Measurements from ENCODE around the gene S100PBP. TPM values are rescaled to one million over a fixed set of nuclear protein-coding genes. Genes with fewer than 3 reads are reported as not detected.
"Not testable (repeated sequence)": the region's sequence is repeated elsewhere in the genome, so short reads cannot be mapped to it uniquely, and the experiment has no call there.

The S100PBP gene
- total RNA-seq, 2 donors from 2014 or later = 31.0 to 54.9 TPM

- Mint-ChIP-seq H3K4me1 (ENCODE audit: low read depth in 2 of 2) (peaks cover 40 to 42% of the 10 kb centered on the region in 2 donors), H3K36me3 (peaks cover 27% of the 10 kb centered on the region)
- ATAC-seq = peak; percentile 75 to 76
Observed at GRCh38 chr1:32801096-32801715, 16.2 kb upstream of the S100PBP start.

GRCh38 chr1:32804460-32804859, 13.0 kb upstream of the S100PBP start:
- not testable (repeated sequence) for H3K27me3 Mint-ChIP-seq; H3K9me3 Mint-ChIP-seq; H3K27ac Mint-ChIP-seq; ATAC-seq; DNase-seq (ENCODE audit: low spot score); H3K4me3 Mint-ChIP-seq
- Mint-ChIP-seq H3K4me1 (ENCODE audit: low read depth in 2 of 2) (peaks cover 30 to 32% of the 10 kb centered on the region in 2 donors), H3K36me3 (peaks cover 32% of the 10 kb centered on the region)

More at GRCh38 chr1:32801096-32801715, 16.2 kb upstream of the S100PBP start:
- Mint-ChIP-seq H3K9me3 (no peaks in the 10 kb centered on the region), H3K27me3 (no peaks in the 10 kb centered on the region), H3K4me3 (peak overlapping the region; percentile 71), H3K27ac (peak overlapping the region; percentile 72 to 79)
- peak; percentile 71 for DNase-seq (ENCODE audit: low spot score)

- Mint-ChIP-seq H3K4me3 (no peak overlapping the region), H3K36me3 (peaks cover 30% of the 10 kb centered on the region), H3K4me1 (ENCODE audit: low read depth in 2 of 2) (peaks cover 28 to 29% of the 10 kb centered on the region in 2 donors), H3K27me3 (no peaks in the 10 kb centered on the region), H3K27ac (peak overlapping the region in 1 of 2 donors; percentile 43), H3K9me3 (no peaks in the 10 kb centered on the region)
- ATAC-seq (no peak), DNase-seq (ENCODE audit: low spot score) (no peak)
Observed at GRCh38 chr1:32806290-32806689, 11.2 kb upstream of the S100PBP start.

GRCh38 chr1:32806910-32807523, 10.4 kb upstream of the S100PBP start:
- H3K4me1 Mint-ChIP-seq (ENCODE audit: low read depth in 2 of 2) = peaks cover 29 to 30% of the 10 kb centered on the region in 2 donors

GRCh38 chr1:32808580-32808979, 8.9 kb upstream of the S100PBP start:
- ATAC-seq (no peak), DNase-seq (ENCODE audit: low spot score) (no peak)
- Mint-ChIP-seq H3K36me3 (peaks cover 27% of the 10 kb centered on the region), H3K9me3 (peaks cover 1% of the 10 kb centered on the region), H3K27me3 (no peaks in the 10 kb centered on the region), H3K4me1 (ENCODE audit: low read depth in 2 of 2) (peaks cover 35 to 36% of the 10 kb centered on the region in 2 donors), H3K27ac (peak overlapping the region in 1 of 2 donors; percentile 37), H3K4me3 (no peak overlapping the region)

More at GRCh38 chr1:32806910-32807523, 10.4 kb upstream of the S100PBP start:
- ATAC-seq = no peak
- Mint-ChIP-seq H3K27ac (peak overlapping the region in 1 of 2 donors; percentile 43), H3K27me3 (no peaks in the 10 kb centered on the region), H3K4me3 (no peak overlapping the region), H3K9me3 (no peaks in the 10 kb centered on the region), H3K36me3 (peaks cover 28% of the 10 kb centered on the region)
- no peak for DNase-seq (ENCODE audit: low spot score)

GRCh38 chr1:32810358-32810757, 7.1 kb upstream of the S100PBP start:
- ATAC-seq (no peak), DNase-seq (ENCODE audit: low spot score) (no peak)
- Mint-ChIP-seq H3K27ac (peak overlapping the region in 1 of 2 donors; percentile 36), H3K4me1 (ENCODE audit: low read depth in 2 of 2) (peaks cover 46 to 47% of the 10 kb centered on the region in 2 donors), H3K4me3 (no peak overlapping the region), H3K27me3 (no peaks in the 10 kb centered on the region), H3K9me3 (peaks cover 7% of the 10 kb centered on the region), H3K36me3 (peaks cover 34% of the 10 kb centered on the region)

- H3K4me1 Mint-ChIP-seq (ENCODE audit: low read depth in 2 of 2) = peaks cover 50 to 51% of the 10 kb centered on the region in 2 donors
- peaks cover 34% of the 10 kb centered on the region for H3K36me3 Mint-ChIP-seq
- DNase-seq (ENCODE audit: low spot score) (no peak), ATAC-seq (no peak)
- H3K27ac Mint-ChIP-seq = peak overlapping the region in 1 of 2 donors; percentile 36
- H3K27me3 Mint-ChIP-seq = no peaks in the 10 kb centered on the region
- no peak overlapping the region for H3K4me3 Mint-ChIP-seq
- peaks cover 7% of the 10 kb centered on the region for H3K9me3 Mint-ChIP-seq
Observed at GRCh38 chr1:32811265-32811664, 6.2 kb upstream of the S100PBP start.

GRCh38 chr1:32811917-32812316, 5.5 kb upstream of the S100PBP start:
- peaks cover 50 to 53% of the 10 kb centered on the region in 2 donors for H3K4me1 Mint-ChIP-seq (ENCODE audit: low read depth in 2 of 2)
- H3K9me3 Mint-ChIP-seq = peaks cover 7% of the 10 kb centered on the region

GRCh38 chr1:32813941-32814739, 3.3 kb upstream of the S100PBP start:
- no peak for ATAC-seq
- Mint-ChIP-seq H3K9me3 (peaks cover 7% of the 10 kb centered on the region), H3K36me3 (peaks cover 28% of the 10 kb centered on the region), H3K27me3 (no peaks in the 10 kb centered on the region), H3K4me1 (ENCODE audit: low read depth in 2 of 2) (peaks cover 50 to 59% of the 10 kb centered on the region in 2 donors), H3K27ac (peak overlapping the region; percentile 8 to 15), H3K4me3 (peak overlapping the region; percentile 82)
- DNase-seq (ENCODE audit: low spot score) = no peak

More at GRCh38 chr1:32811917-32812316, 5.5 kb upstream of the S100PBP start:
- Mint-ChIP-seq H3K36me3 (peaks cover 40% of the 10 kb centered on the region), H3K4me3 (no peak overlapping the region), H3K27ac (no peak overlapping the region), H3K27me3 (no peaks in the 10 kb centered on the region)
- ATAC-seq (no peak), DNase-seq (ENCODE audit: low spot score) (no peak)

GRCh38 chr1:32816676-32817158, 736 bp upstream of the S100PBP start:
- Mint-ChIP-seq H3K27me3 (no peaks in the 10 kb centered on the region), H3K4me3 (peak overlapping the region; percentile 82), H3K9me3 (peaks cover 7% of the 10 kb centered on the region), H3K4me1 (ENCODE audit: low read depth in 2 of 2) (peaks cover 39 to 53% of the 10 kb centered on the region in 2 donors), H3K36me3 (peaks cover 24% of the 10 kb centered on the region), H3K27ac (peak overlapping the region; percentile 74 to 78)
- ATAC-seq = no peak
- no peak for DNase-seq (ENCODE audit: low spot score)

- peaks cover 7% of the 10 kb centered on the region for H3K9me3 Mint-ChIP-seq
- H3K4me1 Mint-ChIP-seq (ENCODE audit: low read depth in 2 of 2) = peaks cover 31 to 47% of the 10 kb centered on the region in 2 donors
- DNase-seq (ENCODE audit: low spot score) (peak; percentile 68), ATAC-seq (peak; percentile 1 to 2)
- H3K36me3 Mint-ChIP-seq = peaks cover 24% of the 10 kb centered on the region
- peak overlapping the region; percentile 74 to 78 for H3K27ac Mint-ChIP-seq
- peak overlapping the region; percentile 82 for H3K4me3 Mint-ChIP-seq
- no peaks in the 10 kb centered on the region for H3K27me3 Mint-ChIP-seq
Observed at GRCh38 chr1:32817815-32818786, 648 bp downstream of the S100PBP start.

- peaks cover 22 to 38% of the 10 kb centered on the region in 2 donors for H3K4me1 Mint-ChIP-seq (ENCODE audit: low read depth in 2 of 2)
- no peaks in the 10 kb centered on the region for H3K27me3 Mint-ChIP-seq
- peaks cover 2% of the 10 kb centered on the region for H3K9me3 Mint-ChIP-seq
- ATAC-seq (no peak), DNase-seq (ENCODE audit: low spot score) (no peak)
- H3K27ac Mint-ChIP-seq = peak overlapping the region; percentile 74 to 78
- H3K36me3 Mint-ChIP-seq = peaks cover 16% of the 10 kb centered on the region
- peak overlapping the region; percentile 82 for H3K4me3 Mint-ChIP-seq
Observed at GRCh38 chr1:32818804-32819541, 1.5 kb downstream of the S100PBP start.

Measured in natural killer cell treated with Interleukin-12 subunit alpha and Interleukin-12 subunit beta and Interleukin-15 and Interleukin-18, amount 100 ng/mL, for 72 hours (primary cell).